Transverse colon (tissue), 4 donors: ENCODE measurements around the gene TMEM98. TPM values are rescaled to one million over a fixed set of nuclear protein-coding genes. Genes with fewer than 3 reads are reported as not detected.

ENCODE experiments used
- DNase-seq: peaks from one replicate; pipeline ENCODE4 v3.0.0-alpha.2; 2019
- H3K27ac ChIP-seq, 4 donors: fragments of 200-600 bp; sonication (generic); 2 replicates each; pipeline ENCODE4 v1.5.1; 2016 to 2018; ENCODE audit warnings: inconsistent platforms in 4 of 4
- H3K27me3 ChIP-seq: fragments of 200-600 bp; sonication (generic); 2 replicates; pipeline ENCODE4 v1.5.1; 2017; ENCODE audit warnings: inconsistent platforms
- H3K36me3 ChIP-seq, 4 donors: fragments of 200-600 bp; sonication (generic); 2 replicates each; pipeline ENCODE4 v1.5.1; 2017 to 2019; ENCODE audit warnings: inconsistent platforms in 4 of 4
- H3K4me1 ChIP-seq, 4 donors: fragments of 200-600 bp; sonication (generic); 2 replicates each; pipeline ENCODE4 v1.5.1; 2017 to 2020; ENCODE audit warnings: inconsistent platforms in 4 of 4
- H3K4me3 ChIP-seq, 4 donors: fragments of 200-600 bp; sonication (generic); 1 replicate in 1 of 4; 2 replicates in 3 of 4; pipeline versions ENCODE4 v1.5.1 to v1.6.1; 2017 to 2019; ENCODE audit warnings: inconsistent platforms in 4 of 4
- H3K9me3 ChIP-seq, 2 donors: fragments of 200-600 bp; sonication (generic); 2 replicates each; pipeline ENCODE4 v1.5.1; 2017 to 2019; ENCODE audit warnings: inconsistent platforms in 2 of 2
- EP300 ChIP-seq: sonication (generic); formaldehyde crosslinking; IDR thresholded peaks from one replicate; pipeline ENCODE4 v1.6.1; 2017; ENCODE audit warnings: antibody characterized with exemption, low read depth
- POLR2A ChIP-seq: fragments of 450-650 bp; IDR thresholded peaks from one replicate; pipeline ENCODE4 v1.6.1; 2016; ENCODE audit warnings: antibody characterized with exemption, mild to moderate bottlenecking, moderate library complexity
- POLR2AphosphoS5 ChIP-seq, 3 donors: sonication (generic); formaldehyde crosslinking; IDR thresholded peaks; one replicate each; pipeline ENCODE4 v1.6.1; 2016; ENCODE audit warnings: antibody characterized with exemption in 3 of 3
- WGBS, 2 donors: methylation state at CpG; one replicate each; pipeline ENCODE4 v1.1.5; 2018; ENCODE audit warnings: low coverage in 1 of 2; 5-methylcytosine and 5-hydroxymethylcytosine counted together
- in situ Hi-C, 4 donors: fragments of 200-750 bp; cut with MboI; loops; one replicate each; pipeline versions ENCODE4 v1.15.0 to v1.15.1; 2017; ENCODE audit warnings: low sequenced_read_pairs in 3 of 4, low pct_ligation_motif_present in 1 of 4, low pct_unique_long_range_greater_than_20kb in 1 of 4
- intact Hi-C: fragments of 100-400 bp; cut with DNase I; formaldehyde crosslinking; loops from one replicate; pipeline ENCODE4 v1.15.1; 2023; ENCODE audit warnings: low total_unique reads
- total RNA-seq, 4 donors: library from RNA; depleted of rRNA; stranded (reverse); fragments of >200 nt; gene quantifications; one replicate each; pipeline ENCODE4 v1.1.0, GENCODE V29; 2016
- TF ChIP-seq, protein P1 (sequence below), 5 experiments: fragments of 200-600 bp in 3 of 5; fragments of 450-650 bp in 2 of 5; sonication (generic) in 3 of 5; IDR thresholded peaks; 1 replicate in 2 of 5; 2 replicates in 3 of 5; pipeline ENCODE4 v1.5.1; 2016 to 2017; ENCODE audit warnings: antibody characterized with exemption in 5 of 5, inconsistent platforms in 3 of 5, mild to moderate bottlenecking in 2 of 5, moderate library complexity in 1 of 5

The TMEM98 gene
- total RNA-seq, 4 donors from 2014 or later = 70.7 to 219 (median 175) TPM

DNA sequence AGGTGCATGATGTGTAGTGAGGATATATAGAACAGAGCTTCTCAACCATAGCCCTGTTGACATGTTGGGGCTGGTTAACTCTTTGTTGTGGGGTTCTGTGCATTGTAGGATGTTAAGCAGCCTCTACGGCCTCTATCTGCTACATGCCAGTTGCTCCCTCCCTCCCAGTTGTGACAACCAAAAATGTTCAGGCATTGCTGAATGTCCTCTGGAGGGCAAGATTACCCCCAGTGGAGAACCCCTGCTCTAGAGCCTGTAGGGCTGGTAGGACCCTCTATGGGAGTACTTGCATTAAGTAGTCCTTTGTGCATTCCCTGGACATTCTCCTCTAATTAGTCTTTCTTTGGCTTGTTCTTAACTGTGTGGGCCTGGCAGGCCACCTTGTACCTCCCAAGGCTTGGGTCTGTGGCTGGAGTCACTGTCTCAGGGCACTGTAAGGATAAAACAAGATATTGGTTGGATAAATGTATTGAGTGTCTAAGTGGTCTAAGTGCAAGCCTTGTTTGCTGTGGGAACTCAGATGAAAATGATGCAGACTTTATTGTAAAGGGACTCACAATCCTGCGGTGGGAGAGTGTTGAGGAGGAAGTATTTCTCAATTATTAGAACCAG is 31.2 kb upstream of the TMEM98 start:
- Histone ChIP-seq H3K27ac (no peak overlapping the region), H3K9me3 (no peaks in the 10 kb centered on the region), H3K27me3 (no peaks in the 10 kb centered on the region), H3K4me3 (no peak overlapping the region), H3K36me3 (no peaks in the 10 kb centered on the region), H3K4me1 (no peaks in the 10 kb centered on the region)
- in situ Hi-C loops (no loop called here), intact Hi-C loops (no loop called here)
- DNase-seq = no peak
- TF ChIP-seq POLR2A = no peak
- TF ChIP-seq, protein P1, sequence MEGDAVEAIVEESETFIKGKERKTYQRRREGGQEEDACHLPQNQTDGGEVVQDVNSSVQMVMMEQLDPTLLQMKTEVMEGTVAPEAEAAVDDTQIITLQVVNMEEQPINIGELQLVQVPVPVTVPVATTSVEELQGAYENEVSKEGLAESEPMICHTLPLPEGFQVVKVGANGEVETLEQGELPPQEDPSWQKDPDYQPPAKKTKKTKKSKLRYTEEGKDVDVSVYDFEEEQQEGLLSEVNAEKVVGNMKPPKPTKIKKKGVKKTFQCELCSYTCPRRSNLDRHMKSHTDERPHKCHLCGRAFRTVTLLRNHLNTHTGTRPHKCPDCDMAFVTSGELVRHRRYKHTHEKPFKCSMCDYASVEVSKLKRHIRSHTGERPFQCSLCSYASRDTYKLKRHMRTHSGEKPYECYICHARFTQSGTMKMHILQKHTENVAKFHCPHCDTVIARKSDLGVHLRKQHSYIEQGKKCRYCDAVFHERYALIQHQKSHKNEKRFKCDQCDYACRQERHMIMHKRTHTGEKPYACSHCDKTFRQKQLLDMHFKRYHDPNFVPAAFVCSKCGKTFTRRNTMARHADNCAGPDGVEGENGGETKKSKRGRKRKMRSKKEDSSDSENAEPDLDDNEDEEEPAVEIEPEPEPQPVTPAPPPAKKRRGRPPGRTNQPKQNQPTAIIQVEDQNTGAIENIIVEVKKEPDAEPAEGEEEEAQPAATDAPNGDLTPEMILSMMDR (IDR thresholded peaks at IDR 0.05) = no peak
- no peak for TF ChIP-seq EP300
- no peak for TF ChIP-seq POLR2AphosphoS5 (IDR thresholded peaks at IDR 0.05)
- WGBS, 2 donors = 54 to 79% methylated on average over 1 to 2 of the region's 2 CpGs

DNA sequence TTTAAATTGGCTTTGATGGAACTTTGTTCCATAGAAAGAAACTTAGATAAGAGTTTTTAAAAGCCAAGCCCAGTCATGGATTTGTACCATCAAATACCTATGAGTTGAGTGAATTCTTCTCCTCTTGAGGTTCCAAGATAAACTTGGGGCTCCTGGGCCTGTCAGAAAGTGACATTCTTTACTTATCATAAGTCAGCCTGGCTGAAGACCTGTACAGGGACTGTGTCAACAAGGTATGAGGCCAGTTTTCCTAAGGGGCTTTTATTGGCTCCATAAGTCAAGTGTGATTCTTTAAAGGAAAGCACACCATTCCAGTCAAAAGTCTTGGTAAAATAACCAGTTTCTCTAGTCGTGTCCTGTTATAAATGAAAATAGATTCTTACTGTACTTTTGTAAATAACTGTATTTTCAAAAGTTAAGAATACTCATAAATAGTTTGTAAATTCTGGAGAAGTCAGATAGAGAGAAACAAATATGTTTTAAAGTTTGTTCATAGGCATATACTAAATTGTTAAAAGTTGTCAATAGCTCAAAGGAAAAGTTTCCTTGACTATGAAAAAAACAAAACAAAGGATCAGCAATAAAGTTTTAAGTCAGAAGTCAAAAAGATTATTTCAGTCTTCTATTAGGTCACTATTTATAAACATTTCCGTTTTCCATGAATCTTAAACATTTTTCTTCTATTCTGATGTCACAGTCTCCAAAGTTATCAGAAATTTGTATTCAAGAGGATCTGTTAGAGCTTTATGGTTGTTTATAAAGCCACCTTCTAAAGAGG is 28.5 kb upstream of the TMEM98 start:
- intact Hi-C loops = no loop called here
- in situ Hi-C loops = loop anchor here (25.0 kb wide), 3 partner anchors 112 to 412 kb away; partner anchors contain the start of gene CDK5R1 (in 1 of the 4)
- 61 to 68% methylated on average over 2 of the region's 2 CpGs for WGBS, 2 donors
- no peaks in the 10 kb centered on the region for H3K36me3 ChIP-seq
- no peaks in the 10 kb centered on the region for H3K9me3 ChIP-seq
- peaks cover 0 to under 1% (median 0%) of the 10 kb centered on the region in 4 donors for H3K4me1 ChIP-seq
- no peak overlapping the region for H3K27ac ChIP-seq
- H3K27me3 ChIP-seq = no peaks in the 10 kb centered on the region
- no peak overlapping the region for H3K4me3 ChIP-seq
- no peak for TF ChIP-seq POLR2AphosphoS5 (IDR thresholded peaks at IDR 0.05)
- DNase-seq = no peak

DNA sequence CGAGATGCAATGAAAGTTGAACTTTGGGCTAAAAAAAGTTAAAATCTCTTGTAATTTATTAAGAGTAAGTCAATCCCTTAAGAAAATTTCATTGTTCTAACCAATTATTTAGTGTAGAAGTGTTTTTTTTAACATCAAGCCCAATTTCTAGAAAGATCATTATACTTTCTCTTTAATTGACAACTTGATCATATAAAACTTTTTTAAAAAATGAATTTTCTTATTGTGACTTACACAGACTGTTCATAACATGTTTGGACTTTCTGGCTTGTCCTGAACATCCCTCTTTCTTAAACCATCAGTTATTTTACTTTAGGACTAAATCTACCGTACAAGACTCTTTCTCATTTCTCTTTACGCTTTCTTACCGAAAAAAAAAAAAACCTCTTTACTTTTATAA is 26.2 kb upstream of the TMEM98 start:
- WGBS, 2 donors = 92 to 96% methylated on average over 4 of the region's 4 CpGs
- Histone ChIP-seq H3K36me3 (no peaks in the 10 kb centered on the region), H3K9me3 (no peaks in the 10 kb centered on the region), H3K27me3 (no peaks in the 10 kb centered on the region), H3K4me3 (no peak overlapping the region), H3K4me1 (peaks cover 0 to 15% (median 3%) of the 10 kb centered on the region in 4 donors), H3K27ac (no peak overlapping the region)
- intact Hi-C loops = no loop called here
- DNase-seq = no peak
- TF ChIP-seq EP300 = no peak
- no peak for TF ChIP-seq POLR2AphosphoS5 (IDR thresholded peaks at IDR 0.05)
- TF ChIP-seq POLR2A = no peak
- TF ChIP-seq, protein P1 (IDR thresholded peaks at IDR 0.05) = no peak
- in situ Hi-C loops = loop anchor here (25.0 kb wide), 3 partner anchors 114 to 414 kb away; partner anchors contain the start of gene CDK5R1 (in 1 of the 4)

DNA sequence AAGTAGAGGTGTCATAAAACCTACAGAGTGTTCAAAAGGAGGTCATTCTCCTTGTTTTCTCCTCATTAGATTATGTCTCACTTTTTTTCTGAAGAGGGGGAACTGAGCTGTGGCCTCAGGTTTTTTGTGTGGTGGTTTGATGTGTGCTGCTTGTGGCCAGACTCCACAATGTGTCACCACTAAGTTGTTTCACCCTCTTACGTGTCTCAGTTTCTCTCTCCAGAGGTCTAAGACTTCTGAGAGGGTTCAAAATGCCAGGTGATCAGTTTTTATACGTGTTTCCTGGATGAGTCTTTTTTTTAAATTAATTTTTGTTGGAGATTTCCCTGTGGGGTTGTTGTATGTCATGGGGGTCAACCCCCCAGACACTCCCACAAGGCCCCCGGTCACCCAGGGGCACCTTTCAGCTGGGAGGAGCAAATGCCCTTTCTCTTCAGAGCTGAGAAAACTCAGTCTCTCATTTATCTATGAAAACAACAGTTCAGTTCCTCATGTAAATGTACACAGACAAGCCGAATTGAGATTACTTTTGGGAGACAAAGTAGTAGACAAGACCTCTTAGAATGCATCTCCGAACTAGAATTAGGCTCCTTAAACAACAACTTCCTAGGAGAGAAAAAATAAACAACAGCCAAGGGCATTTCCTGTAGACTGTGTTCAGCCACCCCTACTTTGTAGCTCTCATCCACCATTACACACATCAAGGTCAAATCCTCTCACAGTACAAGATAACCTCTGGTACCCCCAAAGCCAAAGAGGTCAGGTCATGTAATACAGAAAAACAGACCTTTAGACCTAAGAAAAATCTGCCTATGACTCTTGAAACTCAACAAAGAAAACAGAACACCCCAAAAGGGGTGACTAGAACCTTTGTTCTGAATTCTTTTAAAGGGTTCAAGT is 23.9 kb upstream of the TMEM98 start:
- in situ Hi-C loops = loop anchor here (25.0 kb wide), 3 partner anchors 117 to 417 kb away; partner anchors contain the start of gene CDK5R1 (in 1 of the 4)
- 58 to 62% methylated on average over 2 to 5 of the region's 5 CpGs for WGBS, 2 donors
- no peak for DNase-seq
- Histone ChIP-seq H3K4me1 (peaks cover 0 to 15% (median 3%) of the 10 kb centered on the region in 4 donors), H3K27ac (no peak overlapping the region), H3K27me3 (no peaks in the 10 kb centered on the region), H3K9me3 (no peaks in the 10 kb centered on the region), H3K4me3 (no peak overlapping the region), H3K36me3 (no peaks in the 10 kb centered on the region)
- TF ChIP-seq POLR2AphosphoS5 (IDR thresholded peaks at IDR 0.05) (no peak), EP300 (no peak), POLR2A (no peak)
- TF ChIP-seq, protein P1 (IDR thresholded peaks at IDR 0.05) = no peak
- intact Hi-C loops = no loop called here
